CD4-positive, CD25-positive, alpha-beta regulatory T cell (primary cell): Measurements from ENCODE around the gene RUNX1. TPM values are rescaled to one million over a fixed set of nuclear protein-coding genes. Genes with fewer than 3 reads are reported as not detected.

Experiments
- ATAC-seq, 2 donors: fragments of 150-1000 bp; cut with Tn5 transposase; one replicate each; pipeline ENCODE4 v1.10.0; 2021; ENCODE audit warnings: low read depth in 2 of 2, moderate number of reproducible peaks in 2 of 2, moderate library complexity in 1 of 2
- DNase-seq, 3 donors: peaks; one replicate each; pipeline versions ENCODE4 v3.0.0 to v3.0.0-alpha.2; 2012 to 2022; ENCODE audit warnings: mixed read lengths in 1 of 3
- H3K27ac ChIP-seq: one replicate; pipeline ENCODE4 v1.7.0; 2013; ENCODE audit warnings: mild to moderate bottlenecking, low read length; ENCODE audit not compliant: insufficient read depth, poor library complexity, severe bottlenecking
- H3K27me3 ChIP-seq: one replicate; pipeline ENCODE4 v1.7.0; 2013; ENCODE audit warnings: low read length; ENCODE audit not compliant: control insufficient read depth, insufficient read depth
- H3K36me3 ChIP-seq: one replicate; pipeline ENCODE4 v1.7.0; 2013; ENCODE audit warnings: mild to moderate bottlenecking, low read length, moderate library complexity; ENCODE audit not compliant: control insufficient read depth, insufficient read depth
- H3K4me1 ChIP-seq: 2 replicates; pipeline ENCODE4 v1.7.0; 2013; ENCODE audit warnings: mild to moderate bottlenecking, low read length; ENCODE audit not compliant: insufficient read depth, control insufficient read depth, poor library complexity, severe bottlenecking
- H3K4me3 ChIP-seq: one replicate; pipeline ENCODE4 v1.7.0; 2013; ENCODE audit warnings: low read depth, mild to moderate bottlenecking, low read length, moderate library complexity
- H3K9me3 ChIP-seq, 2 experiments: 1 replicate in 1 of 2; 2 replicates in 1 of 2; pipeline ENCODE4 v1.7.0; 2013; ENCODE audit warnings: low read length in 2 of 2, mild to moderate bottlenecking in 1 of 2, moderate library complexity in 1 of 2; ENCODE audit not compliant: control insufficient read depth in 2 of 2
- H3K27ac Mint-ChIP-seq, 3 donors: one replicate each; pipeline ENCODE4 v1.8.0; 2020 to 2022; ENCODE audit warnings: mild to moderate bottlenecking in 3 of 3, mixed read lengths in 3 of 3, moderate library complexity in 2 of 3
- H3K27me3 Mint-ChIP-seq: one replicate; pipeline ENCODE4 v1.8.0; 2022; ENCODE audit warnings: mild to moderate bottlenecking, mixed read lengths
- H3K36me3 Mint-ChIP-seq: one replicate; pipeline ENCODE4 v1.8.0; 2020; ENCODE audit warnings: mixed read lengths
- H3K4me1 Mint-ChIP-seq, 4 donors: one replicate each; pipeline ENCODE4 v1.8.0; 2020 to 2022; ENCODE audit warnings: mixed read lengths in 4 of 4, mild to moderate bottlenecking in 1 of 4
- H3K4me3 Mint-ChIP-seq, 4 donors: one replicate each; pipeline ENCODE4 v1.8.0; 2020 to 2022; ENCODE audit warnings: mild to moderate bottlenecking in 4 of 4, mixed read lengths in 4 of 4, moderate library complexity in 3 of 4
- H3K9me3 Mint-ChIP-seq, 7 donors: one replicate each; pipeline ENCODE4 v1.8.0; 2020 to 2022; ENCODE audit warnings: mixed read lengths in 7 of 7, mild to moderate bottlenecking in 3 of 7, moderate library complexity in 2 of 7
- polyA plus RNA-seq, 4 donors: library from polyadenylated mRNA; unstranded; fragments of 300-500 nt; fragmentation: Illumina TruSeq; gene quantifications; one replicate each; pipeline ENCODE4 v1.2.3, GENCODE V29; 2021
- total RNA-seq: library from RNA; stranded (reverse); gene quantifications from one replicate; pipeline ENCODE4 v1.2.3, GENCODE V29; 2022

Gene RUNX1
- total and polyA plus RNA-seq, 5 donors from 2014 or later = 14.2 to 133 (median 21.4) TPM

DNA sequence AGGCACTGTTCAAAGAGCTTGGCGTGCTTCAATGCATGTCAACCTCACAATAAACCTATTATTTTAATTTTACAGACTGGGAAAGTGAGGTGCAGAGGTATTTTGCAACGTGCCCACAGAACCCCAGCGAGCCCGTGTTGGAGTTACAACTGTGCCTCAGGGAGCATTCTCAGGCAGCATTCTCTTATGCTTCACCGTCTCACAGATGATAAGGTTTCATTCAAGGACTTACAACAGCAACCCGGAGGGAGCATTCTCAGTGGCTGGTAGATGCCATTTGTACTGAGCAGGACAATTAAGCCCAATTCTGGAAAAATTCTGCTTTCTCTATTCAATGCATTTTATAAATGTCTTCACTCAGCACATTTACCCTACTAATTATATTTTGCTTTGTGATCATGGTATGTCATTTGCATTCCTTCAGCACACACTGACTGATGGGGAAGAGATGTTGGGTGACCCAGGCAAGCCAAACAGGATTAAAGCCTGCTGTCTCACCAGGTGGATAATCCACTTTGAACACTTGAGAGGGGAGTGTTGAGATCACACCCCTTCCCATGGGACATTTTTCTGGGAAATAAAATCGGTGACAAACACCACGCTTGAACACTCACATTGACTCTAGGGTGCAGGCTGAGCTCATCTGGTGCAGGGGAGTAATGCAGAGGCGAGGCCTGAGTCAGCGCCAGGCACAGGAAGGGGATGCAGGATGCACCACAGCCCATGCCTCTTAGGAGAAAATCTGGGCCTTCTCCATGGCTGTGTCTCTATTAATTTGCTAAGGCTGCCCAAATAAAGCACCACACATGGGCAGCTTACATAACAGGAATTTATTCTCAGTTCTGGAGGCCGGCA, 266.4 kb downstream of the RUNX1 start:
- peaks cover 5% of the 10 kb centered on the region for H3K27me3 ChIP-seq
- no peaks in the 10 kb centered on the region for H3K36me3 ChIP-seq
- no peak for ATAC-seq
- H3K4me1 Mint-ChIP-seq = peaks cover 0 to 5% (median 2%) of the 10 kb centered on the region in 4 donors
- no peak overlapping the region for H3K27ac Mint-ChIP-seq
- peaks cover 4% of the 10 kb centered on the region for H3K36me3 Mint-ChIP-seq
- H3K27ac ChIP-seq = no peak overlapping the region
- H3K9me3 Mint-ChIP-seq = peaks cover 0 to 9% (median 3%) of the 10 kb centered on the region in 7 donors
- H3K27me3 Mint-ChIP-seq = peaks cover 9% of the 10 kb centered on the region
- DNase-seq = no peak
- H3K4me3 Mint-ChIP-seq = no peak overlapping the region
- H3K4me1 ChIP-seq = no peaks in the 10 kb centered on the region
- H3K4me3 ChIP-seq = no peak overlapping the region
- H3K9me3 ChIP-seq = no peaks in the 10 kb centered on the region

DNA sequence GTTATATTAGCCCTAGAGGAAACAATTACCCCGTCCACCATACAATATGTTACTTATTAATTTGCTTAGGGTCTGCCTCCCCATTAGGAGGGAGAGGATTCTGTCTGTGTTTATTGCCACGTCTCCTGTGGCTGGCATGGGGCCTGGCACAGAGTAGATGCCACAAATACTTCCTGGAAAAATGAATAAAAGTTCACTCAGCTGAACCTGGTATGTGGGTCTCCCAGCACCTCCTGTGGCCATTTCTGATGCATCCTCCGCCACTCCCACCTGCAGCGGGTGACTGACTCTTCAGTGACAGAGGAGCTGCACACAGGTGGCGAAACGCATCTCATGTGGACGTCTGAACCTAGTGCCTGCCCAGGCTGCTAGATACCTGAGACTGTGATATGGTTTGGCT, 267.6 kb downstream of the RUNX1 start:
- Mint-ChIP-seq H3K36me3 (peaks cover 4% of the 10 kb centered on the region), H3K4me1 (peaks cover 0 to 5% (median 2%) of the 10 kb centered on the region in 4 donors), H3K4me3 (no peak overlapping the region), H3K27me3 (peaks cover 18% of the 10 kb centered on the region), H3K27ac (no peak overlapping the region), H3K9me3 (peaks cover 0 to 9% (median 3%) of the 10 kb centered on the region in 7 donors)
- Histone ChIP-seq H3K9me3 (no peaks in the 10 kb centered on the region), H3K4me1 (no peaks in the 10 kb centered on the region), H3K27ac (no peak overlapping the region), H3K36me3 (no peaks in the 10 kb centered on the region), H3K4me3 (no peak overlapping the region), H3K27me3 (peaks cover 5% of the 10 kb centered on the region)
- ATAC-seq = no peak
- no peak for DNase-seq

DNA sequence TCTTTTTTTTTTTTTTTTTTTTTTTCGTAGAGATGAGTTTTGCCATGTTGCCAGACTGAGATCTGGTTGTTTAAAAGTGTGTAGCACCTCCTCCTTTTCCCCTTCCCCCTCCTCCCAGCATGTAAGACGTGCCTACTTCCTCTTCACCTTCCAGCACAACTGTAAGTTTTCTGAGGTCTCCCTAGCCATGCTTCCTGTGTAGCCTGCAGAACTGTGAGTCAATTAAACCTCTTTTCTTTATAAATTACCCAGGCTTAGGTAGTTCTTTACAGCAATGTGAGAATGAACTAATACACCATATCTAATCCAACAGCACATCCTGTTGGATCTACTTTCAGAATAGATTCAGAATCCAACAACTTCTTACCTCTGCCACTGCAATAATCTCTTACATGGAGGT, 269.2 kb downstream of the RUNX1 start:
- H3K4me3 Mint-ChIP-seq = no peak overlapping the region
- no peak for ATAC-seq

DNA sequence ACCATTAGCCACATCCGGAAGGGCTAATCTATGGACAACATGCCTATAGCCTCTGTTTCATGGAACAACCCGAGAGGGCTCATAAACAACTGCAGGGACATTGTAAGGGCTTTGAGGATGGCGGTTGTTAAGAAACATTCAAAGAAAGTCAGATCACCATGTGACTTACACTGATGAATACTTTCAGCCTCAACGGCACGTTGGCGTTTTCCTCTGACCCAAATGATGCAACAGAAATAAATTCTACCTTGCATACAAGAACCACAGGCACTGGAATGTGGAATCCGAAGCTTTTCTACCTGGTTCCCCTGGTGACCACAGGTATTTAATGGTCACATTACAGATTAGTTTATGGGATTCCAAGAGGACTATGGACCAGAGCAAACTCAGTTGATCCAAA, 273.3 kb downstream of the RUNX1 start:
- Histone ChIP-seq H3K27ac (no peak overlapping the region), H3K4me3 (no peak overlapping the region), H3K9me3 (no peaks in the 10 kb centered on the region), H3K4me1 (no peaks in the 10 kb centered on the region), H3K36me3 (no peaks in the 10 kb centered on the region), H3K27me3 (peaks cover 5% of the 10 kb centered on the region)
- Mint-ChIP-seq H3K27ac (no peak overlapping the region), H3K4me3 (no peak overlapping the region), H3K9me3 (peaks cover 0 to 9% (median 5%) of the 10 kb centered on the region in 7 donors), H3K4me1 (no peaks in the 10 kb centered on the region), H3K27me3 (peaks cover 56% of the 10 kb centered on the region), H3K36me3 (peaks cover 4% of the 10 kb centered on the region)
- DNase-seq (no peak), ATAC-seq (no peak)

More for the DNA sequence above, 269.2 kb downstream of the RUNX1 start:
- DNase-seq = no peak
- Mint-ChIP-seq H3K36me3 (peaks cover 4% of the 10 kb centered on the region), H3K27me3 (peaks cover 34% of the 10 kb centered on the region), H3K27ac (no peak overlapping the region), H3K9me3 (peaks cover 0 to 9% (median 3%) of the 10 kb centered on the region in 7 donors), H3K4me1 (no peaks in the 10 kb centered on the region)
- Histone ChIP-seq H3K9me3 (no peaks in the 10 kb centered on the region), H3K27me3 (peaks cover 5% of the 10 kb centered on the region), H3K27ac (no peak overlapping the region), H3K4me3 (no peak overlapping the region), H3K36me3 (no peaks in the 10 kb centered on the region), H3K4me1 (no peaks in the 10 kb centered on the region)

DNA sequence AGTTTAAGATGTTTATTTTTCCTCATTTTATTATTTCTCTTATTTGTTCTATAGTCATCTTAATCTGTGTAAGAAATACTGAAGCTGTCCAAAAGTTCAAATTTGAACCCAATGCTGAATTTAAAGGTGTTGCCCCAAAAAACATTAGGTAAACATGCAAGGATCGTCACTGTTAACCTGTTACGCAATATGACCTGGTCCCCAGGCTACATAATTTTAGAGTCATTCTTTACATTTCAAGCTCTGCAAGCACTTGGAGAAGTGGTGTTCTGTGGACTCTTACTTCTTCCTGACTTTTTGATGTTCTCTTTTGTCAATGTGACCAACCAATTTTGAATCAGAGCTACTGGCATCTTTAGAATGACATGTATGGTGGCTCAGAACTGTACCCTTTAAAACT, 274.4 kb downstream of the RUNX1 start:
- Mint-ChIP-seq H3K9me3 (peaks cover 0 to 6% (median 0%) of the 10 kb centered on the region in 7 donors), H3K36me3 (no peaks in the 10 kb centered on the region)

DNA sequence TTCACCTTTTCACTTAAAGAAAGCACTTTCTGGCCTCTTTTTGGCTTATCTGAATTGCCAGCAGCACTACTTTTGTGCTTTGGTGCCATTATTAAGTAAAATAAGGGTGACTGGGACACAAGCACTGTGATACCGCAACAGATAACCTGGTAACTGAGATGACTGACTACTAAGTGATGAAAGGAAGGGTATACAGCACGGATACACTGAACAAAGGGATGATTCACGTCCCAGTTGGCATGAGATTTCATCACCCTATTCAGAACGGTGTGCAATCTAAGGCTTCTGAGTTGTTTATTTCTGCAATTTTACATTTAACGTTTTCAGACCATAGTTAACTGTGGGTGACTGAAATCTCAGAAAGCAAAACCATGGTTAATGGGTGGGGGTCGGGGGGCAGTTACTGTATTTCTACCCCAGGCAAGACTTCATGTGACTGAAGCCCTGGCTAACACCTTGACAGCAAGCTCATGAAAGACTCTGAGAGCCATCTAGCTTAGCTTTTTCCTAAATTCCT, 277.5 kb downstream of the RUNX1 start:
- H3K4me1 Mint-ChIP-seq = no peaks in the 10 kb centered on the region
- Histone ChIP-seq H3K9me3 (no peaks in the 10 kb centered on the region), H3K27me3 (peaks cover 2% of the 10 kb centered on the region), H3K36me3 (no peaks in the 10 kb centered on the region), H3K4me3 (no peak overlapping the region), H3K27ac (no peak overlapping the region), H3K4me1 (no peaks in the 10 kb centered on the region)
- ATAC-seq (no peak), DNase-seq (no peak)
- no peak overlapping the region for H3K4me3 Mint-ChIP-seq
- no peaks in the 10 kb centered on the region for H3K36me3 Mint-ChIP-seq
- peaks cover 0 to 2% (median 0%) of the 10 kb centered on the region in 7 donors for H3K9me3 Mint-ChIP-seq
- H3K27ac Mint-ChIP-seq = no peak overlapping the region
- H3K27me3 Mint-ChIP-seq = peaks cover 47% of the 10 kb centered on the region

More for the DNA sequence above, 274.4 kb downstream of the RUNX1 start:
- no peak for DNase-seq
- no peak overlapping the region for H3K27ac Mint-ChIP-seq
- Histone ChIP-seq H3K4me1 (no peaks in the 10 kb centered on the region), H3K27ac (no peak overlapping the region), H3K9me3 (no peaks in the 10 kb centered on the region), H3K36me3 (no peaks in the 10 kb centered on the region), H3K27me3 (peaks cover 7% of the 10 kb centered on the region), H3K4me3 (no peak overlapping the region)
- ATAC-seq = no peak
- H3K4me1 Mint-ChIP-seq = no peaks in the 10 kb centered on the region
- no peak overlapping the region for H3K4me3 Mint-ChIP-seq
- H3K27me3 Mint-ChIP-seq = peaks cover 56% of the 10 kb centered on the region

DNA sequence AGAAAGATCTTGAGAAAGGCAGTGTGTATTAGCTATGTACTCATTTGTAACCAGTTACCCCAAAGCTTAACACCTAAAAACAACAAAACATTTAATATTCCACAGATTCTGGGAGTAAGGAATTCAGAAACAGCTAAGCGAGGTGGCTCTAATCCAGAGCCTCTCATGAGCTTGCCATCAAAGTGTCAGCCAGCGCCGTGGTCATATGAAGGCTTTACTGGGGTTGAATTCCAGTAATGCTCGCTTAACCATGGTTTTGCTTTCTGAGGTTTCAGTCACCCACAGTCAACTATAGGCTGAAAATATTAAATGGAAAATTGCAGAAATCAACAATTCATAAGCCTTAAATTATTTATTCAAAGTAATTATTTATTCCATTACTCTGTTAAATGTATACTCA, 278.5 kb downstream of the RUNX1 start:
- Histone ChIP-seq H3K27me3 (peaks cover 2% of the 10 kb centered on the region), H3K4me3 (no peak overlapping the region), H3K36me3 (no peaks in the 10 kb centered on the region), H3K9me3 (peaks cover 0 to under 1% of the 10 kb centered on the region in 2 experiments), H3K27ac (no peak overlapping the region), H3K4me1 (no peaks in the 10 kb centered on the region)
- peaks cover 38% of the 10 kb centered on the region for H3K27me3 Mint-ChIP-seq
- no peak overlapping the region for H3K27ac Mint-ChIP-seq
- H3K9me3 Mint-ChIP-seq = peaks cover 0 to 2% (median 0%) of the 10 kb centered on the region in 7 donors
- no peaks in the 10 kb centered on the region for H3K4me1 Mint-ChIP-seq
- no peak overlapping the region for H3K4me3 Mint-ChIP-seq
- ATAC-seq (no peak), DNase-seq (no peak)
- no peaks in the 10 kb centered on the region for H3K36me3 Mint-ChIP-seq
